ENCODE data around the gene CORO2A. TPM values are rescaled to one million over a fixed set of nuclear protein-coding genes. Genes with fewer than 3 reads are reported as not detected.

The CORO2A gene
- total and polyA plus RNA-seq, 10 of the 15 experiments (the other 5 are each of a cell fraction or from before 2014, with no cell fraction given) = 1.0 to 5.3 (median 3.5) TPM

- CTCF ChIA-PET = no interaction called here
- SMC1A ChIA-PET (ENCODE audit: uncharacterized antibody, unreplicated experiment) = interaction anchor here (0.6 to 1.1 kb wide), 2 partner anchors 64 to 157 kb away, joined by 3 read pairs; partner anchors contain the start of gene TRIM14
- intact Hi-C loops (cut with micrococcal nuclease; ENCODE audit: unreplicated experiment) (no loop called here), in situ Hi-C loops (cut with MboI) (no loop called here)
- no TSS peak for BruUV-seq (replicated peaks)
- Histone ChIP-seq H3K9ac (ENCODE audit: control insufficient read depth, insufficient read depth, low read length) (no peak overlapping the region), H3K4me2 (ENCODE audit: control insufficient read depth, insufficient read depth) (no peak overlapping the region), H3K9me3 (replicated peaks; ENCODE audit: control insufficient read depth, insufficient read depth, low read length) (no peaks in the 10 kb centered on the region), H3K79me2 (ENCODE audit: control insufficient read depth, insufficient read depth, low read length) (no peaks in the 10 kb centered on the region), H3K27ac (ENCODE audit: control insufficient read depth, insufficient read depth) (no peak overlapping the region), H3K4me3 (no peak overlapping the region), H3K36me3 (ENCODE audit: control insufficient read depth in 2 of 2, insufficient read depth in 2 of 2, low read length in 1 of 2) (no peaks in the 10 kb centered on the region), H4K20me1 (ENCODE audit: control insufficient read depth, insufficient read depth) (no peaks in the 10 kb centered on the region), H3K4me1 (ENCODE audit: control insufficient read depth, insufficient read depth, low read length) (no peaks in the 10 kb centered on the region), H2AFZ (ENCODE audit: control insufficient read depth, low read depth, low read length) (no peak overlapping the region), H3K27me3 (replicated peaks in 1 of 2; ENCODE audit: control insufficient read depth in 2 of 2, insufficient read depth in 2 of 2, low read length in 1 of 2) (no peaks in the 10 kb centered on the region)
- DNase-seq (ENCODE audit: low read depth, low spot score) = no peak
- 81% methylated on average over 9 of the region's 9 CpGs for WGBS (ENCODE audit: insufficient coverage, insufficient replicate concordance, low lambda C conversion rate, missing lambda C conversion rate)
- RAD21 ChIA-PET (ENCODE audit: unreplicated experiment) = no interaction called here
- no peak for FAIRE-seq
- no peak for ATAC-seq
- POLR2A ChIA-PET = no interaction called here
- TF ChIP-seq SUZ12 (IDR thresholded peaks at IDR 0.05; ENCODE audit: unreplicated experiment) = no peak
- no peak for TF ChIP-seq NFIC (IDR thresholded peaks at IDR 0.05; ENCODE audit: low read depth, low read length)
- no peak for TF ChIP-seq BCL3 (IDR thresholded peaks at IDR 0.05; ENCODE audit: borderline replicate concordance, insufficient read depth, low read depth, low read length, poor library complexity, severe bottlenecking)
- TF ChIP-seq SMC3 (IDR thresholded peaks at IDR 0.05; ENCODE audit: borderline replicate concordance, low read length) = no peak
- TF ChIP-seq ZBTB40 (IDR thresholded peaks at IDR 0.05; ENCODE audit: borderline replicate concordance) = no peak
- no peak for TF ChIP-seq ZNF24 (IDR thresholded peaks at IDR 0.05)
- TF ChIP-seq NR2C1 (IDR thresholded peaks at IDR 0.05) = no peak
- TF ChIP-seq CREB1 (IDR thresholded peaks at IDR 0.05; ENCODE audit: low read depth) = no peak
- TF ChIP-seq, protein P1, sequence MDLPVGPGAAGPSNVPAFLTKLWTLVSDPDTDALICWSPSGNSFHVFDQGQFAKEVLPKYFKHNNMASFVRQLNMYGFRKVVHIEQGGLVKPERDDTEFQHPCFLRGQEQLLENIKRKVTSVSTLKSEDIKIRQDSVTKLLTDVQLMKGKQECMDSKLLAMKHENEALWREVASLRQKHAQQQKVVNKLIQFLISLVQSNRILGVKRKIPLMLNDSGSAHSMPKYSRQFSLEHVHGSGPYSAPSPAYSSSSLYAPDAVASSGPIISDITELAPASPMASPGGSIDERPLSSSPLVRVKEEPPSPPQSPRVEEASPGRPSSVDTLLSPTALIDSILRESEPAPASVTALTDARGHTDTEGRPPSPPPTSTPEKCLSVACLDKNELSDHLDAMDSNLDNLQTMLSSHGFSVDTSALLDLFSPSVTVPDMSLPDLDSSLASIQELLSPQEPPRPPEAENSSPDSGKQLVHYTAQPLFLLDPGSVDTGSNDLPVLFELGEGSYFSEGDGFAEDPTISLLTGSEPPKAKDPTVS (IDR thresholded peaks at IDR 0.05; ENCODE audit: low read depth, low read length) = no peak
- TF ChIP-seq SMARCA5 (IDR thresholded peaks at IDR 0.05) = no peak
- no peak for TF ChIP-seq MYB (IDR thresholded peaks at IDR 0.05; ENCODE audit: borderline replicate concordance, low read depth, low read length)
- TF ChIP-seq TBL1XR1 (IDR thresholded peaks at IDR 0.05; ENCODE audit: low read depth, low read length) = no peak
- no peak for TF ChIP-seq CHD4 (IDR thresholded peaks at IDR 0.05)
- TF ChIP-seq, protein P2, sequence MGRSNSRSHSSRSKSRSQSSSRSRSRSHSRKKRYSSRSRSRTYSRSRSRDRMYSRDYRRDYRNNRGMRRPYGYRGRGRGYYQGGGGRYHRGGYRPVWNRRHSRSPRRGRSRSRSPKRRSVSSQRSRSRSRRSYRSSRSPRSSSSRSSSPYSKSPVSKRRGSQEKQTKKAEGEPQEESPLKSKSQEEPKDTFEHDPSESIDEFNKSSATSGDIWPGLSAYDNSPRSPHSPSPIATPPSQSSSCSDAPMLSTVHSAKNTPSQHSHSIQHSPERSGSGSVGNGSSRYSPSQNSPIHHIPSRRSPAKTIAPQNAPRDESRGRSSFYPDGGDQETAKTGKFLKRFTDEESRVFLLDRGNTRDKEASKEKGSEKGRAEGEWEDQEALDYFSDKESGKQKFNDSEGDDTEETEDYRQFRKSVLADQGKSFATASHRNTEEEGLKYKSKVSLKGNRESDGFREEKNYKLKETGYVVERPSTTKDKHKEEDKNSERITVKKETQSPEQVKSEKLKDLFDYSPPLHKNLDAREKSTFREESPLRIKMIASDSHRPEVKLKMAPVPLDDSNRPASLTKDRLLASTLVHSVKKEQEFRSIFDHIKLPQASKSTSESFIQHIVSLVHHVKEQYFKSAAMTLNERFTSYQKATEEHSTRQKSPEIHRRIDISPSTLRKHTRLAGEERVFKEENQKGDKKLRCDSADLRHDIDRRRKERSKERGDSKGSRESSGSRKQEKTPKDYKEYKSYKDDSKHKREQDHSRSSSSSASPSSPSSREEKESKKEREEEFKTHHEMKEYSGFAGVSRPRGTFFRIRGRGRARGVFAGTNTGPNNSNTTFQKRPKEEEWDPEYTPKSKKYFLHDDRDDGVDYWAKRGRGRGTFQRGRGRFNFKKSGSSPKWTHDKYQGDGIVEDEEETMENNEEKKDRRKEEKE (IDR thresholded peaks at IDR 0.05) = no peak
These were observed 9.4 kb downstream of the CORO2A start for GRCh38 chr9:98182889-98183599.
